Smooth muscle cell (in vitro differentiated cells): ENCODE results near the gene ABCA7. TPM values are rescaled to one million over a fixed set of nuclear protein-coding genes. Genes with fewer than 3 reads are reported as not detected.

Source experiments
- DNase-seq: peaks from one replicate; lab custom pipeline; 2025; ENCODE audit not compliant: unreplicated experiment; lab: John Stamatoyannopoulos, UW
- H2AFZ ChIP-seq: fragments of 200-600 bp; sonication (generic); 2 replicates; pipeline ENCODE4 v1.6.0; 2016; ENCODE audit warnings: antibody characterized with exemption, low read depth, mild to moderate bottlenecking
- H3F3A ChIP-seq: fragments of 200-600 bp; sonication (generic); 2 replicates; pipeline ENCODE4 v1.6.0; 2017; ENCODE audit warnings: antibody characterized with exemption, low read depth
- H3K27ac ChIP-seq: fragments of 200-600 bp; sonication (generic); 2 replicates; pipeline ENCODE4 v1.5.1; 2016; ENCODE audit warnings: low read depth, mild to moderate bottlenecking
- H3K27me3 ChIP-seq: fragments of 200-600 bp; sonication (generic); 2 replicates; pipeline ENCODE4 v1.6.1; 2016; ENCODE audit warnings: low read depth, mild to moderate bottlenecking
- H3K36me3 ChIP-seq: fragments of 200-600 bp; sonication (generic); 2 replicates; pipeline ENCODE4 v1.5.1; 2016; ENCODE audit warnings: low read depth
- H3K4me1 ChIP-seq: fragments of 200-600 bp; sonication (generic); 2 replicates; pipeline ENCODE4 v1.5.1; 2016; ENCODE audit warnings: low read depth
- H3K4me2 ChIP-seq: fragments of 200-600 bp; sonication (generic); 2 replicates; pipeline ENCODE4 v1.6.0; 2016; ENCODE audit warnings: mild to moderate bottlenecking
- H3K4me3 ChIP-seq: fragments of 200-600 bp; sonication (generic); 2 replicates; pipeline ENCODE4 v1.5.1; 2016; ENCODE audit warnings: mild to moderate bottlenecking
- H3K79me2 ChIP-seq: fragments of 200-600 bp; sonication (generic); 2 replicates; pipeline ENCODE4 v1.6.0; 2016; ENCODE audit warnings: low read depth, mild to moderate bottlenecking
- H3K9ac ChIP-seq: fragments of 200-600 bp; sonication (generic); 2 replicates; pipeline ENCODE4 v1.6.0; 2016; ENCODE audit warnings: low read depth
- H3K9me3 ChIP-seq: fragments of 200-600 bp; sonication (generic); replicated peaks from 2 replicates; pipeline ENCODE4 v1.5.1; 2016; ENCODE audit warnings: low read depth
- H4K20me1 ChIP-seq: fragments of 200-600 bp; sonication (generic); 2 replicates; pipeline ENCODE4 v1.6.0; 2016; ENCODE audit warnings: low read depth
- CTCF ChIP-seq: fragments of 200-600 bp; sonication (generic); IDR thresholded peaks from 2 replicates; pipeline ENCODE4 v1.5.1; 2017; ENCODE audit warnings: borderline replicate concordance, mild to moderate bottlenecking, antibody characterized with exemption; ENCODE audit not compliant: insufficient read depth, poor library complexity, severe bottlenecking
- WGBS: methylation state at CpG from one replicate; pipeline ENCODE4 v1.1.7; 2016; ENCODE audit warnings: low lambda C conversion rate; 5-methylcytosine and 5-hydroxymethylcytosine counted together
- polyA plus RNA-seq: library from polyadenylated mRNA; unstranded; fragments of >200 nt; fragmentation: Nextera tagmentation; extraction: Ambion mirVana; gene quantifications from 2 replicates; pipeline ENCODE4 v1.2.1, GENCODE V29; 2016
- total RNA-seq: library from RNA; depleted of rRNA; stranded (reverse); fragments of >200 nt; gene quantifications from 2 replicates; pipeline ENCODE4 v1.2.3, GENCODE V29; 2014

The ABCA7 gene
- total and polyA plus RNA-seq, 2 experiments from 2014 or later: 4.1 to 11.8 TPM

GRCh38 chr19:1057176-1057855 lies 17.4 kb downstream of the ABCA7 start:
- TF ChIP-seq CTCF: no peak
- peaks cover 26% of the 10 kb centered on the region for H3K36me3 ChIP-seq
- no peak for DNase-seq
- H3K4me1 ChIP-seq: no peaks in the 10 kb centered on the region
- no peak overlapping the region for H2AFZ ChIP-seq
- H3K79me2 ChIP-seq: no peaks in the 10 kb centered on the region
- no peak overlapping the region for H3K4me3 ChIP-seq
- no peak overlapping the region for H3K27ac ChIP-seq
- H3K4me2 ChIP-seq: no peak overlapping the region
- no peaks in the 10 kb centered on the region for H3K27me3 ChIP-seq
- WGBS: 80% methylated on average over 3 of the region's 3 CpGs
- H3K9ac ChIP-seq: no peak overlapping the region
- H3F3A ChIP-seq: no peaks in the 10 kb centered on the region
- no peaks in the 10 kb centered on the region for H4K20me1 ChIP-seq
- peaks cover 19% of the 10 kb centered on the region for H3K9me3 ChIP-seq

- DNase-seq: no peak
- H2AFZ ChIP-seq: no peak overlapping the region
- no peaks in the 10 kb centered on the region for H3K27me3 ChIP-seq
- peaks cover 26% of the 10 kb centered on the region for H3K36me3 ChIP-seq
- H3K27ac ChIP-seq: no peak overlapping the region
- H3K9ac ChIP-seq: no peak overlapping the region
- no peak for TF ChIP-seq CTCF
- no peaks in the 10 kb centered on the region for H3K4me1 ChIP-seq
- H4K20me1 ChIP-seq: no peaks in the 10 kb centered on the region
- WGBS: 100% methylated on average over 5 of the region's 5 CpGs
- no peaks in the 10 kb centered on the region for H3K79me2 ChIP-seq
- H3K9me3 ChIP-seq: peaks cover 19% of the 10 kb centered on the region
- no peaks in the 10 kb centered on the region for H3F3A ChIP-seq
- H3K4me3 ChIP-seq: no peak overlapping the region
- no peak overlapping the region for H3K4me2 ChIP-seq
Measured at GRCh38 chr19:1058112-1058511, 18.2 kb downstream of the ABCA7 start.

GRCh38 chr19:1060689-1061088 lies 20.8 kb downstream of the ABCA7 start:
- no peak for DNase-seq
- Histone ChIP-seq H2AFZ (no peak overlapping the region), H3K79me2 (no peaks in the 10 kb centered on the region), H3K4me2 (no peak overlapping the region), H3K27ac (no peak overlapping the region), H3F3A (peaks cover 5% of the 10 kb centered on the region), H3K9ac (no peak overlapping the region), H3K9me3 (peaks cover 19% of the 10 kb centered on the region), H3K4me1 (no peaks in the 10 kb centered on the region), H3K36me3 (peaks cover 22% of the 10 kb centered on the region), H4K20me1 (no peaks in the 10 kb centered on the region), H3K27me3 (no peaks in the 10 kb centered on the region), H3K4me3 (no peak overlapping the region)
- WGBS: 95% methylated on average over 5 of the region's 5 CpGs
- TF ChIP-seq CTCF: no peak

GRCh38 chr19:1061987-1062386 lies 22.1 kb downstream of the ABCA7 start:
- Histone ChIP-seq H3K4me3 (no peak overlapping the region), H2AFZ (no peak overlapping the region), H3K27ac (no peak overlapping the region), H3K36me3 (peaks cover 9% of the 10 kb centered on the region), H3K27me3 (no peaks in the 10 kb centered on the region), H3F3A (peaks cover 5% of the 10 kb centered on the region), H3K4me2 (no peak overlapping the region), H3K79me2 (no peaks in the 10 kb centered on the region), H4K20me1 (no peaks in the 10 kb centered on the region), H3K9ac (no peak overlapping the region), H3K9me3 (peaks cover 13% of the 10 kb centered on the region), H3K4me1 (peaks cover 6% of the 10 kb centered on the region)
- 98% methylated on average over 16 of the region's 20 CpGs for WGBS
- no peak for TF ChIP-seq CTCF
- no peak for DNase-seq
